MCF 10A (cell line): Measurements from ENCODE around the gene PRKN. TPM values are rescaled to one million over a fixed set of nuclear protein-coding genes. Genes with fewer than 3 reads are reported as not detected.
A peak's percentile ranks its signal among the peaks of the same experiment; 100 is the strongest.

Experiments
- BruUV-seq: library from RNA; stranded (reverse); fragments of 400-500 nt; replicated peaks from 2 replicates; lab custom pipeline; 2021; lab: Mats Ljungman, UMichigan
- CTCF ChIA-PET: fragments of 300-600 bp; sonication (Branson Sonifier 250); formaldehyde crosslinking; extraction: SDS; loops from one replicate; lab custom pipeline; 2021; ENCODE audit warnings: antibody characterized with exemption, inconsistent platforms; lab: Yijun Ruan, JAX
- POLR2A ChIA-PET: fragments of 300-600, 350-650 bp; sonication (Branson Sonifier 250); formaldehyde crosslinking; extraction: SDS; loops from one replicate; lab custom pipeline; 2020; ENCODE audit warnings: antibody characterized with exemption, inconsistent platforms; lab: Yijun Ruan, JAX
- DNase-seq: peaks from one replicate; pipeline ENCODE4 v3.0.0-alpha.2; 2018; ENCODE audit not compliant: unreplicated experiment
- H3K27ac Mint-ChIP-seq: one replicate; pipeline ENCODE4 v1.8.0; 2022; ENCODE audit warnings: mild to moderate bottlenecking, low read depth, mixed read lengths; ENCODE audit not compliant: unreplicated experiment
- H3K27me3 Mint-ChIP-seq: one replicate; pipeline ENCODE4 v1.8.0; 2022; ENCODE audit warnings: mixed read lengths; ENCODE audit not compliant: insufficient read depth, unreplicated experiment
- H3K36me3 Mint-ChIP-seq: one replicate; pipeline ENCODE4 v1.8.0; 2022; ENCODE audit warnings: mild to moderate bottlenecking, moderate library complexity, mixed read lengths; ENCODE audit not compliant: insufficient read depth, unreplicated experiment
- H3K4me1 Mint-ChIP-seq: one replicate; pipeline ENCODE4 v1.8.0; 2022; ENCODE audit warnings: mixed read lengths; ENCODE audit not compliant: insufficient read depth, unreplicated experiment
- H3K4me3 Mint-ChIP-seq: one replicate; pipeline ENCODE4 v1.8.0; 2022; ENCODE audit warnings: mild to moderate bottlenecking, moderate library complexity, mixed read lengths; ENCODE audit not compliant: unreplicated experiment
- H3K9me3 Mint-ChIP-seq: one replicate; pipeline ENCODE4 v1.8.0; 2022; ENCODE audit warnings: mixed read lengths; ENCODE audit not compliant: unreplicated experiment
- CTCF ChIP-seq: fragments of 200-600 bp; IDR thresholded peaks from one replicate; pipeline ENCODE4 v1.8.0; 2022; ENCODE audit warnings: antibody characterized with exemption, mild to moderate bottlenecking; ENCODE audit not compliant: unreplicated experiment
- intact Hi-C: fragments of 100-400 bp; cut with micrococcal nuclease; formaldehyde crosslinking; loops from 2 replicates; pipeline ENCODE4 v1.14.1; 2022
- total RNA-seq: library from RNA; stranded (reverse); gene quantifications from 2 replicates; pipeline ENCODE4 v1.2.3, GENCODE V29; 2022

PRKN gene
- total RNA-seq, 1 experiment from 2014 or later: 2.5 TPM

GRCh38 chr6:162313922-162314660 is 413.5 kb downstream of the PRKN start:
- TF ChIP-seq CTCF: no peak
- H3K27me3 Mint-ChIP-seq: no peaks in the 10 kb centered on the region
- H3K9me3 Mint-ChIP-seq: no peaks in the 10 kb centered on the region
- peak; percentile 16 for DNase-seq
- no peak overlapping the region for H3K27ac Mint-ChIP-seq
- no peak overlapping the region for H3K4me3 Mint-ChIP-seq
- no peaks in the 10 kb centered on the region for H3K4me1 Mint-ChIP-seq
- POLR2A ChIA-PET: no interaction called here
- CTCF ChIA-PET: interaction anchor here (0.6 kb wide), 1 partner anchor 57 kb away, joined by 3 read pairs; no protein-coding TSS in a partner anchor
- intact Hi-C loops: no loop called here
- BruUV-seq: no TSS peak
- no peaks in the 10 kb centered on the region for H3K36me3 Mint-ChIP-seq

GRCh38 chr6:162307865-162308264 is 419.7 kb downstream of the PRKN start:
- Mint-ChIP-seq H3K9me3 (no peaks in the 10 kb centered on the region), H3K4me1 (no peaks in the 10 kb centered on the region), H3K36me3 (no peaks in the 10 kb centered on the region), H3K27me3 (no peaks in the 10 kb centered on the region), H3K27ac (no peak overlapping the region), H3K4me3 (no peak overlapping the region)
- intact Hi-C loops: no loop called here
- ChIA-PET POLR2A (no interaction called here), CTCF (interaction anchor here (0.7 kb wide), 1 partner anchor 18 kb away, joined by 3 read pairs; no protein-coding TSS in a partner anchor)
- no TSS peak for BruUV-seq
- DNase-seq: no peak
- TF ChIP-seq CTCF: no peak

GRCh38 chr6:162306616-162307015 is 420.9 kb downstream of the PRKN start:
- ChIA-PET POLR2A (interaction anchor here (0.6 kb wide), 1 partner anchor 10 kb away, joined by 3 read pairs; no protein-coding TSS in a partner anchor), CTCF (interaction anchor here (0.6 to 0.7 kb wide), 2 partner anchors 18 to 1065 kb away, joined by 3 read pairs; no protein-coding TSS in a partner anchor)
- no peak overlapping the region for H3K4me3 Mint-ChIP-seq
- H3K27ac Mint-ChIP-seq: no peak overlapping the region
- DNase-seq: no peak
- intact Hi-C loops: no loop called here
- no peaks in the 10 kb centered on the region for H3K9me3 Mint-ChIP-seq
- no peak for TF ChIP-seq CTCF
- no peaks in the 10 kb centered on the region for H3K36me3 Mint-ChIP-seq
- no peaks in the 10 kb centered on the region for H3K4me1 Mint-ChIP-seq
- H3K27me3 Mint-ChIP-seq: no peaks in the 10 kb centered on the region
- no TSS peak for BruUV-seq

GRCh38 chr6:162301128-162301527 is 426.4 kb downstream of the PRKN start:
- H3K4me1 Mint-ChIP-seq: no peaks in the 10 kb centered on the region
- intact Hi-C loops: no loop called here
- no peaks in the 10 kb centered on the region for H3K9me3 Mint-ChIP-seq
- no TSS peak for BruUV-seq
- no peak for TF ChIP-seq CTCF
- H3K36me3 Mint-ChIP-seq: no peaks in the 10 kb centered on the region
- no peak for DNase-seq
- no peak overlapping the region for H3K4me3 Mint-ChIP-seq
- ChIA-PET POLR2A (no interaction called here), CTCF (no interaction called here)
- no peaks in the 10 kb centered on the region for H3K27me3 Mint-ChIP-seq
- H3K27ac Mint-ChIP-seq: no peak overlapping the region
